Retinal pigment epithelial cell (primary cell): ENCODE data around the gene IFI27L2.

ENCODE experiments used
- DNase-seq: peaks from one replicate; pipeline ENCODE4 v3.0.0-alpha.2; 2010; ENCODE audit warnings: low read depth
- H3K4me3 ChIP-seq: 2 replicates; pipeline ENCODE4 v1.5.1; 2011; ENCODE audit warnings: mild to moderate bottlenecking, low read length, control low read depth, moderate library complexity
- TF ChIP-seq, protein P1 (sequence below): conservative IDR thresholded peaks from 2 replicates; pipeline ENCODE4 v1.5.1; 2011; ENCODE audit warnings: low read depth, low read length, control low read depth, inconsistent platforms

IFI27L2 gene

DNA sequence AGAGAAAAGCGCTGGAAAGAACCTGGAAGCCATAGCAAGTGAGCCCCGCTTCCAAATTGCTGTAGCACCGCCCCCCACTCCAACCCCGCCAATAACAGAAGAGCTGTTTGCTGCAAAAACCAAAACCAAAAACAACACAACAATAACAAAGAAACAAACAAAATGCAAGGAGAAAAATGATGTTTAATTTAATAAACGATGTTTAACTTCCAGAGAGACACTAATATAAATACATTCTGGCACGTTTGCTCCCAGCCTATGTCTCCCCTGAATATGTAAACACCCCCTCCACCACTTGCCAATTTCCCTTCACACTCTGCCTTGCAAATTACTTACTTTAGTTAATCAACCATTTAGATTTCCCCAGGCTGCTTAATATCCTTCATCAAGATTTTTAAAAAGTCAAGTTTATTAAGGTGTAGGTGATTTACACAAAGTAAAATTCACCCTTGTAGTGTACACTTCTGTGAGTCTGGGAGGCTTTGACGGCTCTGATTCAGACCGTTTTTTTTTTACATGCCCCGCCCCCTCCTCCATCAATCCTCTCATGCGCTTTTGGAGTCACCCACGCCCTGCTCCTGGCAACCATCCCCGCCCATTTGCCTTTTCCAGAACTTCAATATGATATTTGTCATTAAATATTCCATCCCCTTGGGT is 482 bp upstream of the IFI27L2 start:
- H3K4me3 ChIP-seq, result peak overlapping the region; percentile 68
- TF ChIP-seq, protein P1, sequence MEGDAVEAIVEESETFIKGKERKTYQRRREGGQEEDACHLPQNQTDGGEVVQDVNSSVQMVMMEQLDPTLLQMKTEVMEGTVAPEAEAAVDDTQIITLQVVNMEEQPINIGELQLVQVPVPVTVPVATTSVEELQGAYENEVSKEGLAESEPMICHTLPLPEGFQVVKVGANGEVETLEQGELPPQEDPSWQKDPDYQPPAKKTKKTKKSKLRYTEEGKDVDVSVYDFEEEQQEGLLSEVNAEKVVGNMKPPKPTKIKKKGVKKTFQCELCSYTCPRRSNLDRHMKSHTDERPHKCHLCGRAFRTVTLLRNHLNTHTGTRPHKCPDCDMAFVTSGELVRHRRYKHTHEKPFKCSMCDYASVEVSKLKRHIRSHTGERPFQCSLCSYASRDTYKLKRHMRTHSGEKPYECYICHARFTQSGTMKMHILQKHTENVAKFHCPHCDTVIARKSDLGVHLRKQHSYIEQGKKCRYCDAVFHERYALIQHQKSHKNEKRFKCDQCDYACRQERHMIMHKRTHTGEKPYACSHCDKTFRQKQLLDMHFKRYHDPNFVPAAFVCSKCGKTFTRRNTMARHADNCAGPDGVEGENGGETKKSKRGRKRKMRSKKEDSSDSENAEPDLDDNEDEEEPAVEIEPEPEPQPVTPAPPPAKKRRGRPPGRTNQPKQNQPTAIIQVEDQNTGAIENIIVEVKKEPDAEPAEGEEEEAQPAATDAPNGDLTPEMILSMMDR, result no peak
- DNase-seq, result no peak

DNA sequence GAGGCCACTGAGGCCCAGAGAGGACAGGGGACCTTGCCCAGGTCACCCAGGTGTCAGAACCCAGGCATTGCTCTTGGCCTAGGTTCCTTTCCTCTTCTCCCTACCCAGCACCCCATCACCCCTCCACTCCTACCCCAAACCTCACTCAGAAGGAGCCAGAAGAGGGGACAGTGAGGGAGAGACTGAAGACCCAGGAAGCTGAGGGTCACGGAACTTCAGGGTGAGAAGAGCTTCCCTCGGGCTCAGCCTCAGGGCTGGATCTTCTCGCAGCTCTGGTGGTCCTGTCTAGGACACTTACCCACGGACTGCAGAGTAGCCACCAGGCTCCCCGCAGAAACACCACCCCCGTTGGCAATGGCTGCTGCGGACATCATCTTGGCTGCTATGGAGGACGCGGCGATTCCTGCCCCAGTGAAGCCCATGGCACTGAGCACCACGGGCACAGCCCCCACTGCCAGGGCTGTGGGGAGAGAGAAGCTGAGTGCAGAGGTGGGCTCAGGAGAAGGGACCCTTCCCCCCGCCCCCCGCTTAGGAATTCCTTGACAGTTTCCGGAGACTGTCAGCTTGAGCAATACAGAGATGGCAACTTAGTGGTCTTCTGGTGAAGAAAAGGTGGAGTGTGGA is 1.1 kb downstream of the IFI27L2 start:
- TF ChIP-seq, protein P1, result no peak
- no peak for DNase-seq
- H3K4me3 ChIP-seq, result no peak overlapping the region

- no peak for DNase-seq
- TF ChIP-seq, protein P1, result no peak
- no peak overlapping the region for H3K4me3 ChIP-seq
These were observed 2.1 kb downstream of the IFI27L2 start for GRCh38 chr14:94127330-94127729.

GRCh38 chr14:94126800-94127199 is 2.6 kb downstream of the IFI27L2 start:
- no peak for DNase-seq
- TF ChIP-seq, protein P1, result no peak
- H3K4me3 ChIP-seq, result no peak overlapping the region

GRCh38 chr14:94126419-94126677 is 3.1 kb downstream of the IFI27L2 start:
- TF ChIP-seq, protein P1, result no peak
- H3K4me3 ChIP-seq, result no peak overlapping the region
- no peak for DNase-seq

- TF ChIP-seq, protein P1, result no peak
- H3K4me3 ChIP-seq, result no peak overlapping the region
- no peak for DNase-seq
These were observed 3.6 kb downstream of the IFI27L2 start for GRCh38 chr14:94125659-94126418.
